GM10266 (cell line): ENCODE measurements around the gene SURF2.
"Not testable (repeated sequence)": the region's sequence is repeated elsewhere in the genome, so short reads cannot be mapped to it uniquely, and the experiment has no call there.

Source experiments
- DNase-seq: peaks from one replicate; pipeline ENCODE4 v3.0.0; 2012; ENCODE audit errors: extremely low spot score
- CTCF ChIP-seq: IDR thresholded peaks from 2 replicates; pipeline ENCODE4 v1.5.1; 2012; ENCODE audit warnings: mild to moderate bottlenecking, low read depth; ENCODE audit not compliant: control insufficient read depth, insufficient read depth; ENCODE audit errors: missing control alignments

The SURF2 gene

DNA sequence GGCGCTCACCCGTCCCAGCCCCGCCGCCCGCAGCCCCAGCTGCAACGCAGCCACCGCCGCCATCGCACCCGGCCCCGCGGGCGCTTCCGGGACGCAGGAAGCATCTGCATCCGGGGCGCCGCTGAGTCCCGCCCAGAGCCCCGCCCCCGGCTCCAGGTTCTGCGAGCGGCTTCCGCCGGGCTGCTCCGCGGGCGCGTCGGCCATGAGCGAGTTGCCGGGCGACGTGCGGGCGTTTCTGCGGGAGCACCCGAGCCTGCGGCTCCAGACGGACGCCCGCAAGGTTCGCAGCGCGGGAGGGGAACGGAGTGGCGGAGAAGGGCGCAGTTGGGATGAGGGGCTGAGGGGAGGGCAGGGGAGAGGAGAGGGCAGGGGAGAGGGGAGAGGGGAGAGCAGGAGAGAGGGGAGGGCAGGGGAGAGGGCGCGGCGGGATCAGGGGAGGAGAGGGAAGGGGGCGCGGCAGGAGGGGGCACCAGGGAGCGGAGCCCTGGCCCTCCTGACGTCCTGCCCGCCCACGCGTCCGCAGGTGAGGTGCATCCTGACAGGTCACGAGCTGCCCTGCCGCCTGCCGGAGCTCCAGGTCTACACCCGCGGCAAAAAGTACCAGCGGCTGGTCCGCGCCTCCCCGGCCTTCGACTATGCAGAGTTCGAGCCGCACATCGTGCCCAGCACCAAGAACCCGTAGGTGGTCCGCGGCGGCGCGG, at the start of gene SURF2, which contains the start of gene SURF1:
Gene SURF2 (plus strand): TSS at position 160 of the 701 bp plus-strand sequence. CDS start 43 bp downstream, at position 203.
Gene SURF1 (minus strand): TSS at position 97 of the 701 bp plus-strand sequence. CDS start 34 bp downstream, at position 63.
- peak; percentile 96 for DNase-seq
- TF ChIP-seq CTCF: peak; percentile 20

- DNase-seq: no peak
- no peak for TF ChIP-seq CTCF
Measured at GRCh38 chr9:133307301-133307700, 49.0 kb upstream of the SURF2 start.

GRCh38 chr9:133309608-133310007, 46.7 kb upstream of the SURF2 start:
- no peak for TF ChIP-seq CTCF
- no peak for DNase-seq

- no peak for DNase-seq
- TF ChIP-seq CTCF: no peak
Measured at GRCh38 chr9:133315997-133316396, 40.4 kb upstream of the SURF2 start.

DNA sequence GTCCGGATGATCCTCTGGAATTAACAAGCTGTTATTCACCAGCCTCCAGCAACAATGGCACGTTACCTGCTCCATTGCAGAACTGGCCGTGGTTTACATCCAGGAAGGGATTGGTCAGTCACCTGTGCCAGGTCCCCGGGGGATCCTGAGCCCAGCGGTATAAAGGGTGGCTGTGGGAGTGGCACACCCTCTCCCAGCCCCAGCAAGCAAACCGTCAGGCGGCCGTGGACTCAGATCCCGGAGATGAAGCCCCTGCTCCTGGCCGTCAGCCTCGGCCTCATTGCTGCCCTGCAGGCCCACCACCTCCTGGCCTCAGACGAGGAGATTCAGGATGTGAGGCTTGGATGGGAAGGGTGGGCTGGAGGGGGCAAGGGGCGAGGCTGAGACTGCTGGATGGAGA, 38.8 kb upstream of the SURF2 start:
- not testable (repeated sequence) for DNase-seq

DNA sequence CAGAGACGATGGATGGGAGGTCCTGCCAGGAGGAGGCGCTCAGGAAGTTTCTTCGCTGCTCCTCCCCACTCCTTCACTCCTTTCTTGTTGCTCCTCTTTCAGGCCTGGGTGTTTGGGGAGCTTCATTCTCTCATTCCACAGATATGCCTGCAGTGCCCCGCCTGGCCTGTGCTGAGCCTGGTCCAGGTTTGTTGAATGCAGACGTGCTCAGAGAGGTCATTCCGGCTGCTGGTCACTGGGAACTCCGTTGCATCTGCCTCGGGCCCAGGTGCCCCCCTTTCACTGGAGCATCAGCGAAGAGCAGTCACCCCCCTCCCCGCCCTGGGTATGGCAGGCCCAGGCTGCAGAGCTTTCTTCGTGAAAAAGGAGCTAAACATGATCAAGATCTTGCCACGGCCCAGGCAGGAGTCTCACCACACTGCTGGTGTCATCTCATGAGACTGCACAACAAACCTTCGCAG, 35.9 kb upstream of the SURF2 start:
- TF ChIP-seq CTCF: no peak
- DNase-seq: no peak

- no peak for DNase-seq
Measured at GRCh38 chr9:133321411-133321935, 34.9 kb upstream of the SURF2 start.

More at GRCh38 chr9:133321411-133321935, 34.9 kb upstream of the SURF2 start:
- TF ChIP-seq CTCF: no peak
